ENCODE data around the gene FAF1.

The FAF1 gene

DNA sequence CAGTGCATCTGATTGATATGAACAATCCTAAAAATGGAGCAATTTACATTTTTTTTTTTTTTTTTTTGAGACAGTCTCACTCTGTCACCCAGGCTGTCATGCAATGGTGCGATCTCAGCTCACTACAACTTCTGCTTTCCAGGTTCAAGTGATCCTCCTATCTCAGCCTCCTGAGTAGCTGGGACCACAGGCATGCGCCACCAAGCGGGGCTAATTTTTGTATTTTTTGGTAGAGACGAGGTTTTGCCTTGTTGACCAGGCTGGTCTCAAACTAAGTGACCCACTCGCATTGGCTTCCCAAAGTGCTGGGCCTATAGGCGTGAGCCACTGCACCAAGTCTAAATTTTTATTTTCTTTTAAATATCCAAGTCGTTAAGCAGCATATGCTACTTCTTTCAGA lies 109.0 kb downstream of the FAF1 start (continued):
- TF ChIP-seq, protein P1, sequence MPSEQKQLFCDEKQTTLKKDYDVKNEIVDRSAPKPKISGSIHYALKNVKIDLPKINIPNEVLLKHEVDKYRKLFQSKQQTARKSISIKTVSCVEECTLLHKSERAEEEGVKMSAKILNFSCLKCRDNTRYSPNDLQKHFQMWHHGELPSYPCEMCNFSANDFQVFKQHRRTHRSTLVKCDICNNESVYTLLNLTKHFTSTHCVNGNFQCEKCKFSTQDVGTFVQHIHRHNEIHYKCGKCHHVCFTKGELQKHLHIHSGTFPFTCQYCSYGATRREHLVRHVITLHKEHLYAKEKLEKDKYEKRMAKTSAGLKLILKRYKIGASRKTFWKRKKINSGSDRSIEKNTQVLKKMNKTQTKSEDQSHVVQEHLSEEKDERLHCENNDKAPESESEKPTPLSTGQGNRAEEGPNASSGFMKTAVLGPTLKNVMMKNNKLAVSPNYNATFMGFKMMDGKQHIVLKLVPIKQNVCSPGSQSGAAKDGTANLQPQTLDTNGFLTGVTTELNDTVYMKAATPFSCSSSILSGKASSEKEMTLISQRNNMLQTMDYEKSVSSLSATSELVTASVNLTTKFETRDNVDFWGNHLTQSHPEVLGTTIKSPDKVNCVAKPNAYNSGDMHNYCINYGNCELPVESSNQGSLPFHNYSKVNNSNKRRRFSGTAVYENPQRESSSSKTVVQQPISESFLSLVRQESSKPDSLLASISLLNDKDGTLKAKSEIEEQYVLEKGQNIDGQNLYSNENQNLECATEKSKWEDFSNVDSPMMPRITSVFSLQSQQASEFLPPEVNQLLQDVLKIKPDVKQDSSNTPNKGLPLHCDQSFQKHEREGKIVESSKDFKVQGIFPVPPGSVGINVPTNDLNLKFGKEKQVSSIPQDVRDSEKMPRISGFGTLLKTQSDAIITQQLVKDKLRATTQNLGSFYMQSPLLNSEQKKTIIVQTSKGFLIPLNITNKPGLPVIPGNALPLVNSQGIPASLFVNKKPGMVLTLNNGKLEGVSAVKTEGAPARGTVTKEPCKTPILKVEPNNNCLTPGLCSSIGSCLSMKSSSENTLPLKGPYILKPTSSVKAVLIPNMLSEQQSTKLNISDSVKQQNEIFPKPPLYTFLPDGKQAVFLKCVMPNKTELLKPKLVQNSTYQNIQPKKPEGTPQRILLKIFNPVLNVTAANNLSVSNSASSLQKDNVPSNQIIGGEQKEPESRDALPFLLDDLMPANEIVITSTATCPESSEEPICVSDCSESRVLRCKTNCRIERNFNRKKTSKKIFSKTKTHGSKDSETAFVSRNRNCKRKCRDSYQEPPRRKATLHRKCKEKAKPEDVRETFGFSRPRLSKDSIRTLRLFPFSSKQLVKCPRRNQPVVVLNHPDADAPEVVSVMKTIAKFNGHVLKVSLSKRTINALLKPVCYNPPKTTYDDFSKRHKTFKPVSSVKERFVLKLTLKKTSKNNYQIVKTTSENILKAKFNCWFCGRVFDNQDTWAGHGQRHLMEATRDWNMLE (tag by site-specific recombination; conservative IDR thresholded peaks at IDR 0.05; ENCODE audit: low read depth) = no peak

DNA sequence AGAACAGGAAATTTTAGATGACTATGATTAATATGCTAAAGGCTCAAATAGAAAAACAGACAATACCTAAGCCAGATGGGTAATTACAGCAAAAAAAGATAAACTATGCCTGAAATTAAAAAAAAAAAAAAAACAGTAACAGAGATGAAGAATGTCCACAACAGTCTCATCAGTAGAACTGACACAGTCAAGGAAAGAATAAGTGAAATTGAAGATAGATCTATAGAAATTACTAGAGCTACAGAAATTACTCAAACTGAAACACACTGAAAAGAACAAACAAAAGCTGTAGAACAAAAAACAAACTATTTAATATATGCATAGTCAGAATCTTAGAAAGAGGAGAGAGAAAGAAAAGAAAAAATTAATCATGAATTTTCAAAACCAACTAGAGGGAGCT lies 112.8 kb downstream of the FAF1 start:
- Histone ChIP-seq H3K36me3 (ENCODE audit: control insufficient read depth in 2 of 2, insufficient read depth in 1 of 2, low read length in 2 of 2) (no peaks in the 10 kb centered on the region), H3K4me1 (ENCODE audit: control insufficient read depth, insufficient read depth, low read length) (no peaks in the 10 kb centered on the region), H3K4me3 (ENCODE audit: low read depth, low read length) (no peak overlapping the region), H3K27ac (ENCODE audit: extremely low read depth, low read depth, low read length) (no peak overlapping the region), H3K9me3 (ENCODE audit: control insufficient read depth, insufficient read depth, low read depth, low read length) (no peaks in the 10 kb centered on the region)
- TF ChIP-seq, protein P2, sequence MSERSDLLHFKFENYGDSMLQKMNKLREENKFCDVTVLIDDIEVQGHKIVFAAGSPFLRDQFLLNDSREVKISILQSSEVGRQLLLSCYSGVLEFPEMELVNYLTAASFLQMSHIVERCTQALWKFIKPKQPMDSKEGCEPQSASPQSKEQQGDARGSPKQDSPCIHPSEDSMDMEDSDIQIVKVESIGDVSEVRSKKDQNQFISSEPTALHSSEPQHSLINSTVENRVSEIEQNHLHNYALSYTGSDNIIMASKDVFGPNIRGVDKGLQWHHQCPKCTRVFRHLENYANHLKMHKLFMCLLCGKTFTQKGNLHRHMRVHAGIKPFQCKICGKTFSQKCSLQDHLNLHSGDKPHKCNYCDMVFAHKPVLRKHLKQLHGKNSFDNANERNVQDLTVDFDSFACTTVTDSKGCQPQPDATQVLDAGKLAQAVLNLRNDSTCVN (tag by site-specific recombination; optimal IDR thresholded peaks at IDR 0.05) = no peak
- no peak for TF ChIP-seq ZNF140 (tag by site-specific recombination; IDR thresholded peaks at IDR 0.05)
- TF ChIP-seq, protein P3, sequence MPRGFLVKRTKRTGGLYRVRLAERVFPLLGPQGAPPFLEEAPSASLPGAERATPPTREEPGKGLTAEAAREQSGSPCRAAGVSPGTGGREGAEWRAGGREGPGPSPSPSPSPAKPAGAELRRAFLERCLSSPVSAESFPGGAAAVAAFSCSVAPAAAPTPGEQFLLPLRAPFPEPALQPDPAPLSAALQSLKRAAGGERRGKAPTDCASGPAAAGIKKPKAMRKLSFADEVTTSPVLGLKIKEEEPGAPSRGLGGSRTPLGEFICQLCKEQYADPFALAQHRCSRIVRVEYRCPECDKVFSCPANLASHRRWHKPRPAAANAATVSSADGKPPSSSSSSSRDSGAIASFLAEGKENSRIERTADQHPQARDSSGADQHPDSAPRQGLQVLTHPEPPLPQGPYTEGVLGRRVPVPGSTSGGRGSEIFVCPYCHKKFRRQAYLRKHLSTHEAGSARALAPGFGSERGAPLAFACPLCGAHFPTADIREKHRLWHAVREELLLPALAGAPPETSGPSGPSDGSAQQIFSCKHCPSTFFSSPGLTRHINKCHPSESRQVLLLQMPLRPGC (tag by site-specific recombination; IDR thresholded peaks at IDR 0.05) = no peak
- no peak for TF ChIP-seq TRIM28 (IDR thresholded peaks at IDR 0.05; ENCODE audit: borderline replicate concordance, low read length)
- TF ChIP-seq, protein P4, sequence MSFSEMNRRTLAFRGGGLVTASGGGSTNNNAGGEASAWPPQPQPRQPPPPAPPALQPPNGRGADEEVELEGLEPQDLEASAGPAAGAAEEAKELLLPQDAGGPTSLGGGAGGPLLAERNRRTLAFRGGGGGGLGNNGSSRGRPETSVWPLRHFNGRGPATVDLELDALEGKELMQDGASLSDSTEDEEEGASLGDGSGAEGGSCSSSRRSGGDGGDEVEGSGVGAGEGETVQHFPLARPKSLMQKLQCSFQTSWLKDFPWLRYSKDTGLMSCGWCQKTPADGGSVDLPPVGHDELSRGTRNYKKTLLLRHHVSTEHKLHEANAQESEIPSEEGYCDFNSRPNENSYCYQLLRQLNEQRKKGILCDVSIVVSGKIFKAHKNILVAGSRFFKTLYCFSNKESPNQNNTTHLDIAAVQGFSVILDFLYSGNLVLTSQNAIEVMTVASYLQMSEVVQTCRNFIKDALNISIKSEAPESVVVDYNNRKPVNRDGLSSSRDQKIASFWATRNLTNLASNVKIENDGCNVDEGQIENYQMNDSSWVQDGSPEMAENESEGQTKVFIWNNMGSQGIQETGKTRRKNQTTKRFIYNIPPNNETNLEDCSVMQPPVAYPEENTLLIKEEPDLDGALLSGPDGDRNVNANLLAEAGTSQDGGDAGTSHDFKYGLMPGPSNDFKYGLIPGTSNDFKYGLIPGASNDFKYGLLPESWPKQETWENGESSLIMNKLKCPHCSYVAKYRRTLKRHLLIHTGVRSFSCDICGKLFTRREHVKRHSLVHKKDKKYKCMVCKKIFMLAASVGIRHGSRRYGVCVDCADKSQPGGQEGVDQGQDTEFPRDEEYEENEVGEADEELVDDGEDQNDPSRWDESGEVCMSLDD (tag by site-specific recombination; IDR thresholded peaks at IDR 0.05) = no peak
- no peak for TF ChIP-seq SP2 (tag by site-specific recombination; IDR thresholded peaks at IDR 0.05)
- no peak for TF ChIP-seq ZNF473 (tag by site-specific recombination; IDR thresholded peaks at IDR 0.05)
- TF ChIP-seq, protein P5, sequence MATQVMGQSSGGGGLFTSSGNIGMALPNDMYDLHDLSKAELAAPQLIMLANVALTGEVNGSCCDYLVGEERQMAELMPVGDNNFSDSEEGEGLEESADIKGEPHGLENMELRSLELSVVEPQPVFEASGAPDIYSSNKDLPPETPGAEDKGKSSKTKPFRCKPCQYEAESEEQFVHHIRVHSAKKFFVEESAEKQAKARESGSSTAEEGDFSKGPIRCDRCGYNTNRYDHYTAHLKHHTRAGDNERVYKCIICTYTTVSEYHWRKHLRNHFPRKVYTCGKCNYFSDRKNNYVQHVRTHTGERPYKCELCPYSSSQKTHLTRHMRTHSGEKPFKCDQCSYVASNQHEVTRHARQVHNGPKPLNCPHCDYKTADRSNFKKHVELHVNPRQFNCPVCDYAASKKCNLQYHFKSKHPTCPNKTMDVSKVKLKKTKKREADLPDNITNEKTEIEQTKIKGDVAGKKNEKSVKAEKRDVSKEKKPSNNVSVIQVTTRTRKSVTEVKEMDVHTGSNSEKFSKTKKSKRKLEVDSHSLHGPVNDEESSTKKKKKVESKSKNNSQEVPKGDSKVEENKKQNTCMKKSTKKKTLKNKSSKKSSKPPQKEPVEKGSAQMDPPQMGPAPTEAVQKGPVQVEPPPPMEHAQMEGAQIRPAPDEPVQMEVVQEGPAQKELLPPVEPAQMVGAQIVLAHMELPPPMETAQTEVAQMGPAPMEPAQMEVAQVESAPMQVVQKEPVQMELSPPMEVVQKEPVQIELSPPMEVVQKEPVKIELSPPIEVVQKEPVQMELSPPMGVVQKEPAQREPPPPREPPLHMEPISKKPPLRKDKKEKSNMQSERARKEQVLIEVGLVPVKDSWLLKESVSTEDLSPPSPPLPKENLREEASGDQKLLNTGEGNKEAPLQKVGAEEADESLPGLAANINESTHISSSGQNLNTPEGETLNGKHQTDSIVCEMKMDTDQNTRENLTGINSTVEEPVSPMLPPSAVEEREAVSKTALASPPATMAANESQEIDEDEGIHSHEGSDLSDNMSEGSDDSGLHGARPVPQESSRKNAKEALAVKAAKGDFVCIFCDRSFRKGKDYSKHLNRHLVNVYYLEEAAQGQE (tag by site-specific recombination; IDR thresholded peaks at IDR 0.05) = no peak
- TF ChIP-seq, protein P6, sequence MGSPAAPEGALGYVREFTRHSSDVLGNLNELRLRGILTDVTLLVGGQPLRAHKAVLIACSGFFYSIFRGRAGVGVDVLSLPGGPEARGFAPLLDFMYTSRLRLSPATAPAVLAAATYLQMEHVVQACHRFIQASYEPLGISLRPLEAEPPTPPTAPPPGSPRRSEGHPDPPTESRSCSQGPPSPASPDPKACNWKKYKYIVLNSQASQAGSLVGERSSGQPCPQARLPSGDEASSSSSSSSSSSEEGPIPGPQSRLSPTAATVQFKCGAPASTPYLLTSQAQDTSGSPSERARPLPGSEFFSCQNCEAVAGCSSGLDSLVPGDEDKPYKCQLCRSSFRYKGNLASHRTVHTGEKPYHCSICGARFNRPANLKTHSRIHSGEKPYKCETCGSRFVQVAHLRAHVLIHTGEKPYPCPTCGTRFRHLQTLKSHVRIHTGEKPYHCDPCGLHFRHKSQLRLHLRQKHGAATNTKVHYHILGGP (tag by site-specific recombination; IDR thresholded peaks at IDR 0.05) = no peak
- no peak for TF ChIP-seq ZNF677 (tag by site-specific recombination; IDR thresholded peaks at IDR 0.05)
- no peak for TF ChIP-seq ZNF48 (tag by site-specific recombination; IDR thresholded peaks at IDR 0.05)
- TF ChIP-seq ZIC2 (tag by site-specific recombination; IDR thresholded peaks at IDR 0.05) = no peak
- ChIA-PET CTCF (no interaction called here), POLR2A (no interaction called here)

All from HEK293 (cell line).